Esophagus muscularis mucosa (tissue), 4 donors: Measurements from ENCODE around the gene DIDO1. TPM values are rescaled to one million over a fixed set of nuclear protein-coding genes. Genes with fewer than 3 reads are reported as not detected.

Source experiments
- DNase-seq: peaks from one replicate; pipeline ENCODE4 v3.0.0-alpha.2; 2017; ENCODE audit errors: extremely low spot score
- H3K27ac ChIP-seq, 4 donors: fragments of 200-600 bp; sonication (generic); replicated peaks in 1 of 4; 1 replicate in 3 of 4; 2 replicates in 1 of 4; pipeline ENCODE4 v1.5.1; 2016 to 2019; ENCODE audit warnings: mild to moderate bottlenecking in 1 of 4
- H3K27me3 ChIP-seq, 4 donors: fragments of 200-600 bp; sonication (generic); one replicate each; pipeline versions ENCODE4 v1.5.1 to v1.6.0; 2016 to 2019
- H3K36me3 ChIP-seq, 4 donors: fragments of 200-600 bp; sonication (generic); one replicate each; pipeline ENCODE4 v1.5.1; 2016 to 2019
- H3K4me1 ChIP-seq, 4 donors: fragments of 200-600 bp; sonication (generic); one replicate each; pipeline ENCODE4 v1.5.1; 2016 to 2019
- H3K4me3 ChIP-seq, 4 donors: fragments of 200-600 bp; sonication (generic); 1 replicate in 2 of 4; 2 replicates in 2 of 4; pipeline ENCODE4 v1.5.1; 2016 to 2019; ENCODE audit warnings: mild to moderate bottlenecking in 4 of 4, moderate library complexity in 1 of 4
- H3K9me3 ChIP-seq, 4 donors: fragments of 200-600 bp; sonication (generic); 1 replicate in 3 of 4; 2 replicates in 1 of 4; pipeline ENCODE4 v1.5.1; 2016 to 2019
- CTCF ChIP-seq, 3 experiments: fragments of 200-600 bp in 2 of 3; fragments of 450-650 bp in 1 of 3; sonication (generic) in 2 of 3; IDR thresholded peaks; one replicate each; pipeline ENCODE4 v1.5.1; 2017 to 2019; ENCODE audit warnings: antibody characterized with exemption in 3 of 3, mild to moderate bottlenecking in 2 of 3, moderate library complexity in 1 of 3
- EP300 ChIP-seq: sonication (generic); formaldehyde crosslinking; IDR thresholded peaks from one replicate; pipeline ENCODE4 v1.6.1; 2017; ENCODE audit warnings: antibody characterized with exemption
- POLR2A ChIP-seq: fragments of 450-650 bp; IDR thresholded peaks from one replicate; pipeline ENCODE4 v1.6.1; 2017; ENCODE audit warnings: antibody characterized with exemption, moderate library complexity, mild to moderate bottlenecking, low read depth
- POLR2AphosphoS5 ChIP-seq, 2 donors: sonication (generic); formaldehyde crosslinking; IDR thresholded peaks; one replicate each; pipeline ENCODE4 v1.6.1; 2017; ENCODE audit warnings: antibody characterized with exemption in 2 of 2
- WGBS: methylation state at CpG from one replicate; pipeline ENCODE4 v1.1.5; 2018; 5-methylcytosine and 5-hydroxymethylcytosine counted together
- intact Hi-C: fragments of 100-400 bp; cut with DNase I; formaldehyde crosslinking; loops from one replicate; pipeline ENCODE4 v1.15.1; 2023
- total RNA-seq, 4 donors: library from RNA; depleted of rRNA; stranded (reverse); fragments of >200 nt; gene quantifications; one replicate each; pipeline versions ENCODE4 v1.1.0 to v1.2.1, GENCODE V29; 2016

Gene DIDO1
- total RNA-seq, 4 donors from 2014 or later = 48.9 to 61.6 (median 55.7) TPM

GRCh38 chr20:62929051-62929538 is 2.8 kb upstream of the DIDO1 start:
- intact Hi-C loops = no loop called here
- peak overlapping the region; percentile 81 to 98 (median 86) for H3K27ac ChIP-seq
- H3K9me3 ChIP-seq = no peaks in the 10 kb centered on the region
- DNase-seq = no peak
- no peaks in the 10 kb centered on the region for H3K27me3 ChIP-seq
- peak; percentile 32 to 46 for TF ChIP-seq POLR2AphosphoS5 (IDR thresholded peaks at IDR 0.05)
- TF ChIP-seq CTCF (IDR thresholded peaks at IDR 0.05) = no peak
- H3K36me3 ChIP-seq = peaks cover 0 to 8% (median 4%) of the 10 kb centered on the region in 4 donors
- H3K4me3 ChIP-seq = peak overlapping the region; percentile 52 to 66 (median 59)
- peaks cover 40 to 75% (median 60%) of the 10 kb centered on the region in 4 donors for H3K4me1 ChIP-seq
- WGBS = 3% methylated on average over 20 of the region's 44 CpGs

GRCh38 chr20:62928246-62928939 is 2.1 kb upstream of the DIDO1 start:
- Histone ChIP-seq H3K27ac (peak overlapping the region; percentile 81 to 98 (median 86)), H3K36me3 (peaks cover 0 to 8% (median 2%) of the 10 kb centered on the region in 4 donors), H3K27me3 (no peaks in the 10 kb centered on the region), H3K4me3 (peak overlapping the region; percentile 52 to 66 (median 59)), H3K4me1 (peaks cover 47 to 76% (median 62%) of the 10 kb centered on the region in 4 donors), H3K9me3 (no peaks in the 10 kb centered on the region)
- intact Hi-C loops = no loop called here
- DNase-seq = no peak
- no peak for TF ChIP-seq EP300
- TF ChIP-seq CTCF (IDR thresholded peaks at IDR 0.05) = no peak
- TF ChIP-seq POLR2A = no peak
- no peak for TF ChIP-seq POLR2AphosphoS5 (IDR thresholded peaks at IDR 0.05)
- WGBS = 51% methylated on average over 14 of the region's 14 CpGs

- H3K27me3 ChIP-seq = no peaks in the 10 kb centered on the region
- DNase-seq = no peak
- no peaks in the 10 kb centered on the region for H3K9me3 ChIP-seq
- TF ChIP-seq POLR2A = no peak
- no peak for TF ChIP-seq EP300
- TF ChIP-seq POLR2AphosphoS5 (IDR thresholded peaks at IDR 0.05) = no peak
- no peak for TF ChIP-seq CTCF (IDR thresholded peaks at IDR 0.05)
- peaks cover 59 to 81% (median 71%) of the 10 kb centered on the region in 4 donors for H3K4me1 ChIP-seq
- 78% methylated on average over 11 of the region's 12 CpGs for WGBS
- intact Hi-C loops = no loop called here
- no peaks in the 10 kb centered on the region for H3K36me3 ChIP-seq
- peak overlapping the region; percentile 79 to 97 (median 95) for H3K4me3 ChIP-seq
- peak overlapping the region; percentile 95 to 98 (median 98) for H3K27ac ChIP-seq
These were observed 912 bp upstream of the DIDO1 start for GRCh38 chr20:62927128-62927705.

GRCh38 chr20:62925420-62926228 is 681 bp downstream of the DIDO1 start:
- Histone ChIP-seq H3K36me3 (no peaks in the 10 kb centered on the region), H3K9me3 (no peaks in the 10 kb centered on the region), H3K4me3 (peak overlapping the region; percentile 79 to 97 (median 95)), H3K27ac (peak overlapping the region; percentile 95 to 98 (median 98)), H3K4me1 (peaks cover 74 to 87% (median 86%) of the 10 kb centered on the region in 4 donors), H3K27me3 (no peaks in the 10 kb centered on the region)
- WGBS = 4% methylated on average over 8 of the region's 63 CpGs
- no peak for DNase-seq
- TF ChIP-seq POLR2A (no peak), EP300 (no peak), CTCF (IDR thresholded peaks at IDR 0.05) (no peak), POLR2AphosphoS5 (IDR thresholded peaks at IDR 0.05) (no peak)
- intact Hi-C loops = no loop called here
